ENCODE results near the gene LDB3. TPM values are rescaled to one million over a fixed set of nuclear protein-coding genes. Genes with fewer than 3 reads are reported as not detected.

The LDB3 gene
- total RNA-seq, 2 experiments from 2014 or later = 0.05 to 0.08 TPM

DNA sequence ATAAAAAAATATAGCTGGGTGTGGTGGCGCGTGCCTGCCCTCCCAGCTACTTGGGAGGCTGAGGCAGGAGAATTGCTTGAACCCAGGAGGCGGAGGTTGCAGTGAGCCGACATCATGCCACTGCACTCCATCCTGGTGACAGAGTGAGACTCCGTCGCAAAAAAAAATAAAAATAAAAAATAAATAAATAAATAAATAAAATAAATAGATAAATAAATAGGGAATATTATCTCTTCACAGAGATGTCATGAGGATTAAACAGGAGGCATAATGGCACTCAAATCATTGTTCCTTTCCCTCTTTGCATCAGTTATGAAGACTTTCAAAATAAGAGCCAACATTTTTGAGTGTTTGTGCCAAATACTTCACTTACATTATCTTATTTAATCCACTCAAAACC lies 56.1 kb downstream of the LDB3 start:
- Mint-ChIP-seq H3K27ac (no peak overlapping the region), H3K9me3 (no peaks in the 10 kb centered on the region), H3K4me1 (ENCODE audit: low read depth) (peaks cover 5% of the 10 kb centered on the region), H3K36me3 (ENCODE audit: low read depth) (no peaks in the 10 kb centered on the region), H3K27me3 (peaks cover 10% of the 10 kb centered on the region), H3K4me3 (no peak overlapping the region)
- ATAC-seq (ENCODE audit: poor library complexity) (no peak), DNase-seq (no peak)
- Histone ChIP-seq H3K27ac (ENCODE audit: low read depth in 1 of 2, low read length in 2 of 2) (no peak overlapping the region), H3K36me3 (ENCODE audit: insufficient read depth, low read length) (no peaks in the 10 kb centered on the region), H3K9me3 (ENCODE audit: control insufficient read depth in 1 of 2, insufficient read depth in 1 of 2, low read length in 2 of 2) (no peaks in the 10 kb centered on the region), H3K27me3 (ENCODE audit: control insufficient read depth in 1 of 2, insufficient read depth in 2 of 2, low read length in 2 of 2) (peaks cover 0 to 2% of the 10 kb centered on the region in 2 experiments), H3K4me3 (ENCODE audit: low read length) (no peak overlapping the region), H3K4me1 (ENCODE audit: insufficient read depth, low read length) (peaks cover 9% of the 10 kb centered on the region)
- TF ChIP-seq, protein P1, sequence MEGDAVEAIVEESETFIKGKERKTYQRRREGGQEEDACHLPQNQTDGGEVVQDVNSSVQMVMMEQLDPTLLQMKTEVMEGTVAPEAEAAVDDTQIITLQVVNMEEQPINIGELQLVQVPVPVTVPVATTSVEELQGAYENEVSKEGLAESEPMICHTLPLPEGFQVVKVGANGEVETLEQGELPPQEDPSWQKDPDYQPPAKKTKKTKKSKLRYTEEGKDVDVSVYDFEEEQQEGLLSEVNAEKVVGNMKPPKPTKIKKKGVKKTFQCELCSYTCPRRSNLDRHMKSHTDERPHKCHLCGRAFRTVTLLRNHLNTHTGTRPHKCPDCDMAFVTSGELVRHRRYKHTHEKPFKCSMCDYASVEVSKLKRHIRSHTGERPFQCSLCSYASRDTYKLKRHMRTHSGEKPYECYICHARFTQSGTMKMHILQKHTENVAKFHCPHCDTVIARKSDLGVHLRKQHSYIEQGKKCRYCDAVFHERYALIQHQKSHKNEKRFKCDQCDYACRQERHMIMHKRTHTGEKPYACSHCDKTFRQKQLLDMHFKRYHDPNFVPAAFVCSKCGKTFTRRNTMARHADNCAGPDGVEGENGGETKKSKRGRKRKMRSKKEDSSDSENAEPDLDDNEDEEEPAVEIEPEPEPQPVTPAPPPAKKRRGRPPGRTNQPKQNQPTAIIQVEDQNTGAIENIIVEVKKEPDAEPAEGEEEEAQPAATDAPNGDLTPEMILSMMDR (IDR thresholded peaks at IDR 0.05) = no peak
- intact Hi-C loops (cut with DNase I, micrococcal nuclease) = no loop called here
- ChIA-PET CTCF (no interaction called here), POLR2A (no interaction called here)

GRCh38 chr10:86725980-86726676 lies 57.8 kb downstream of the LDB3 start:
- Histone ChIP-seq H3K27ac (ENCODE audit: low read depth in 1 of 2, low read length in 2 of 2) (no peak overlapping the region), H3K36me3 (ENCODE audit: insufficient read depth, low read length) (no peaks in the 10 kb centered on the region), H3K4me3 (ENCODE audit: low read length) (no peak overlapping the region), H3K9me3 (ENCODE audit: control insufficient read depth in 1 of 2, insufficient read depth in 1 of 2, low read length in 2 of 2) (no peaks in the 10 kb centered on the region), H3K4me1 (ENCODE audit: insufficient read depth, low read length) (peaks cover 9% of the 10 kb centered on the region), H3K27me3 (ENCODE audit: control insufficient read depth in 1 of 2, insufficient read depth in 2 of 2, low read length in 2 of 2) (peaks cover 0 to 2% of the 10 kb centered on the region in 2 experiments)
- POLR2A ChIA-PET = no interaction called here
- Mint-ChIP-seq H3K27me3 (peaks cover 9% of the 10 kb centered on the region), H3K36me3 (ENCODE audit: low read depth) (no peaks in the 10 kb centered on the region), H3K27ac (no peak overlapping the region), H3K9me3 (no peaks in the 10 kb centered on the region), H3K4me1 (ENCODE audit: low read depth) (peaks cover 5% of the 10 kb centered on the region), H3K4me3 (no peak overlapping the region)
- no peak for ATAC-seq (ENCODE audit: poor library complexity)
- TF ChIP-seq, protein P1 (IDR thresholded peaks at IDR 0.05) = no peak
- CTCF ChIA-PET = no interaction called here
- intact Hi-C loops (cut with DNase I, micrococcal nuclease) = no loop called here
- no peak for DNase-seq

- Mint-ChIP-seq H3K27ac (no peak overlapping the region), H3K4me1 (ENCODE audit: low read depth) (peaks cover 5% of the 10 kb centered on the region), H3K9me3 (no peaks in the 10 kb centered on the region), H3K4me3 (no peak overlapping the region), H3K36me3 (ENCODE audit: low read depth) (no peaks in the 10 kb centered on the region), H3K27me3 (peaks cover 9% of the 10 kb centered on the region)
- ChIA-PET CTCF (no interaction called here), POLR2A (no interaction called here)
- no peak overlapping the region for H3K27ac ChIP-seq (ENCODE audit: low read depth in 1 of 2, low read length in 2 of 2)
- H3K4me3 ChIP-seq (ENCODE audit: low read length) = no peak overlapping the region
- DNase-seq (no peak), ATAC-seq (ENCODE audit: poor library complexity) (no peak)
- peaks cover 9% of the 10 kb centered on the region for H3K4me1 ChIP-seq (ENCODE audit: insufficient read depth, low read length)
- peaks cover 0 to 2% of the 10 kb centered on the region in 2 experiments for H3K27me3 ChIP-seq (ENCODE audit: control insufficient read depth in 1 of 2, insufficient read depth in 2 of 2, low read length in 2 of 2)
- TF ChIP-seq, protein P1 (IDR thresholded peaks at IDR 0.05) = no peak
- H3K36me3 ChIP-seq (ENCODE audit: insufficient read depth, low read length) = no peaks in the 10 kb centered on the region
- intact Hi-C loops (cut with DNase I, micrococcal nuclease) = no loop called here
- no peaks in the 10 kb centered on the region for H3K9me3 ChIP-seq (ENCODE audit: control insufficient read depth in 1 of 2, insufficient read depth in 1 of 2, low read length in 2 of 2)
Measured at GRCh38 chr10:86726677-86726999, 58.3 kb downstream of the LDB3 start.

Measured in CD4-positive, alpha-beta T cell (primary cell).